Neural cell (in vitro differentiated cells): ENCODE results near the gene STAT2. TPM values are rescaled to one million over a fixed set of nuclear protein-coding genes. Genes with fewer than 3 reads are reported as not detected.

Experiments used
- H2AFZ ChIP-seq: fragments of 200-600, 300-800 bp; sonication (generic), shearing (Covaris generic); 2 replicates; pipeline ENCODE4 v1.6.0; 2014; ENCODE audit warnings: low read depth, mild to moderate bottlenecking, antibody characterized with exemption, low read length, moderate library complexity
- H3F3A ChIP-seq: fragments of 200-600 bp; shearing (Covaris generic); 2 replicates; pipeline ENCODE4 v1.6.1; 2016; ENCODE audit warnings: mild to moderate bottlenecking, moderate library complexity, mixed read lengths, antibody characterized with exemption, low read length; ENCODE audit not compliant: insufficient read depth, poor library complexity, severe bottlenecking
- H3K27ac ChIP-seq: fragments of 200-600, 300-800 bp; sonication (generic), shearing (Covaris generic); 2 replicates; pipeline ENCODE4 v1.5.1; 2014; ENCODE audit warnings: mild to moderate bottlenecking, low read length, moderate library complexity
- H3K27me3 ChIP-seq: fragments of 300-800, 200-600 bp; sonication (generic), shearing (Covaris generic); 2 replicates; pipeline ENCODE4 v1.6.0; 2014; ENCODE audit warnings: mild to moderate bottlenecking, low read depth, low read length, moderate library complexity; ENCODE audit not compliant: insufficient read depth
- H3K36me3 ChIP-seq: fragments of 300-800, 200-600 bp; sonication (generic), shearing (Covaris generic); 2 replicates; pipeline ENCODE4 v1.5.1; 2014; ENCODE audit warnings: mild to moderate bottlenecking, antibody characterized with exemption, low read length, moderate library complexity; ENCODE audit not compliant: insufficient read depth
- H3K4me2 ChIP-seq: fragments of 300-800, 200-600 bp; sonication (generic), shearing (Covaris generic); 2 replicates; pipeline ENCODE4 v1.6.0; 2014; ENCODE audit warnings: mild to moderate bottlenecking, low read length
- H3K4me3 ChIP-seq: fragments of 300-800, 200-600 bp; sonication (generic), shearing (Covaris generic); 2 replicates; pipeline ENCODE4 v1.5.1; 2014; ENCODE audit warnings: mild to moderate bottlenecking, low read length, moderate library complexity
- H3K79me2 ChIP-seq: fragments of 200-600 bp; shearing (Covaris generic); replicated peaks from 2 replicates; pipeline ENCODE4 v1.6.0; 2014; ENCODE audit warnings: mild to moderate bottlenecking, low read length, moderate library complexity; ENCODE audit not compliant: insufficient read depth
- H3K9ac ChIP-seq: fragments of 300-800, 200-600 bp; sonication (generic), shearing (Covaris generic); 2 replicates; pipeline ENCODE4 v1.6.1; 2016; ENCODE audit warnings: mild to moderate bottlenecking, low read length, mixed read lengths
- H3K9me2 ChIP-seq: fragments of 200-600 bp; shearing (Covaris generic); 2 replicates; pipeline ENCODE4 v1.6.1; 2016; ENCODE audit warnings: mild to moderate bottlenecking, low read length, mixed read lengths; ENCODE audit not compliant: insufficient read depth
- H3K9me3 ChIP-seq: fragments of 200-600, 300-800 bp; sonication (generic), shearing (Covaris generic); 2 replicates; pipeline ENCODE4 v1.6.1; 2016; ENCODE audit warnings: mild to moderate bottlenecking, mixed run types, low read length, moderate library complexity, mixed read lengths
- H4K20me1 ChIP-seq: fragments of 200-600 bp; shearing (Covaris generic); 2 replicates; pipeline ENCODE4 v1.6.1; 2016; ENCODE audit warnings: mild to moderate bottlenecking, mixed run types; ENCODE audit not compliant: insufficient read depth
- EZH2 ChIP-seq: fragments of 200-600, 300-800 bp; shearing (Covaris generic), sonication (generic); IDR thresholded peaks from 2 replicates; pipeline ENCODE4 v1.6.1; 2014; ENCODE audit warnings: antibody characterized with exemption, low read length, borderline replicate concordance, mild to moderate bottlenecking; ENCODE audit not compliant: insufficient read depth, poor library complexity, severe bottlenecking
- MXI1 ChIP-seq: fragments of 450-650 bp; conservative IDR thresholded peaks from 2 replicates; pipeline ENCODE4 v1.6.1; 2014; ENCODE audit warnings: antibody characterized with exemption, mild to moderate bottlenecking; ENCODE audit not compliant: poor library complexity, severe bottlenecking
- POLR2AphosphoS5 ChIP-seq: IDR thresholded peaks from 2 replicates; pipeline ENCODE4 v1.6.1; 2012
- polyA plus RNA-seq: library from polyadenylated mRNA; depleted of rRNA; stranded (reverse); fragments of >200 nt; gene quantifications from 2 replicates; pipeline ENCODE4 v1.2.3, GENCODE V29; 2014
- TF ChIP-seq, protein P1 (sequence below): IDR thresholded peaks from 2 replicates; pipeline ENCODE4 v1.6.1; 2012; ENCODE audit warnings: borderline replicate concordance
- TF ChIP-seq, protein P2 (sequence below): fragments of 450-650 bp; IDR thresholded peaks from 2 replicates; pipeline ENCODE4 v1.5.1; 2014; ENCODE audit warnings: antibody characterized with exemption, mild to moderate bottlenecking, moderate library complexity; ENCODE audit not compliant: poor library complexity, severe bottlenecking

Gene STAT2
- polyA plus RNA-seq, 1 donor from 2014 or later = 88.2 TPM

DNA sequence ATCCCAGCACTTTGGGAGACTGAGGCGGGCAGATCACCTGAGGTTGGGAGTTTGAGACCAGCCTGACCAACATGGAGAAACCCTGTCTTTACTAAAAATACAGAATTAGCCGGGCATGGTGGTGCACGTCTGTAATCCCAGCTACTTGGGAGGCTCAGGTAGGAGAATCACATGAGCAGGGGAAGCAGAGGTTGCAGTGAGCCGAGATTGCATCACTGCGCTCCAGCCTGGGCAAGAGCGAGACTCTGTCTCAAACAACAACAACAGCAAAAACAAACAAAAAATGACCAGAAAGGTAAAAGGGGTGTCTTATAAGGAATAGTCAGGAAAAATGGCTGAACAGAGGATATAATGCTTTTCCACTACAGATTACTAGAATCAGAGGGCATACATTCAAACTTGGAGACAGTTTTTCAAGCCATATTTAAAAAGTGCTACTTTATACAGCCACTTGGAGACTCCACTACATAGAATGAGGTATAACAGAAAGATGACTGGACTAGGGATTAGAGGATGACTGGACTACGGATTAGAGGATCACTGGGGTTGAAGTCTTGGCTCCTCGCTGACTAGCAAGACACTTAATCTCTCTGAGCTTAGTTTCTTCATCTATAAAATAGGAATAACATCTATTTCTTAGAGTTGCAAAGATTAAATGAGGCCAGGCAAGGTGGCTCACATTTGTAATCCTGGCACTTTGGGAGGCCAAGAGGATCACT, 54.9 kb downstream of the STAT2 start:
- Histone ChIP-seq H3K36me3 (no peaks in the 10 kb centered on the region), H3K27me3 (no peaks in the 10 kb centered on the region), H3K79me2 (no peaks in the 10 kb centered on the region), H3F3A (no peaks in the 10 kb centered on the region), H3K9me3 (no peaks in the 10 kb centered on the region), H3K27ac (no peak overlapping the region), H3K9me2 (no peaks in the 10 kb centered on the region), H3K4me2 (no peak overlapping the region), H3K4me3 (no peak overlapping the region), H3K9ac (no peak overlapping the region), H4K20me1 (no peaks in the 10 kb centered on the region), H2AFZ (no peak overlapping the region)
- no peak for TF ChIP-seq MXI1
- TF ChIP-seq POLR2AphosphoS5 = no peak
- TF ChIP-seq, protein P1, sequence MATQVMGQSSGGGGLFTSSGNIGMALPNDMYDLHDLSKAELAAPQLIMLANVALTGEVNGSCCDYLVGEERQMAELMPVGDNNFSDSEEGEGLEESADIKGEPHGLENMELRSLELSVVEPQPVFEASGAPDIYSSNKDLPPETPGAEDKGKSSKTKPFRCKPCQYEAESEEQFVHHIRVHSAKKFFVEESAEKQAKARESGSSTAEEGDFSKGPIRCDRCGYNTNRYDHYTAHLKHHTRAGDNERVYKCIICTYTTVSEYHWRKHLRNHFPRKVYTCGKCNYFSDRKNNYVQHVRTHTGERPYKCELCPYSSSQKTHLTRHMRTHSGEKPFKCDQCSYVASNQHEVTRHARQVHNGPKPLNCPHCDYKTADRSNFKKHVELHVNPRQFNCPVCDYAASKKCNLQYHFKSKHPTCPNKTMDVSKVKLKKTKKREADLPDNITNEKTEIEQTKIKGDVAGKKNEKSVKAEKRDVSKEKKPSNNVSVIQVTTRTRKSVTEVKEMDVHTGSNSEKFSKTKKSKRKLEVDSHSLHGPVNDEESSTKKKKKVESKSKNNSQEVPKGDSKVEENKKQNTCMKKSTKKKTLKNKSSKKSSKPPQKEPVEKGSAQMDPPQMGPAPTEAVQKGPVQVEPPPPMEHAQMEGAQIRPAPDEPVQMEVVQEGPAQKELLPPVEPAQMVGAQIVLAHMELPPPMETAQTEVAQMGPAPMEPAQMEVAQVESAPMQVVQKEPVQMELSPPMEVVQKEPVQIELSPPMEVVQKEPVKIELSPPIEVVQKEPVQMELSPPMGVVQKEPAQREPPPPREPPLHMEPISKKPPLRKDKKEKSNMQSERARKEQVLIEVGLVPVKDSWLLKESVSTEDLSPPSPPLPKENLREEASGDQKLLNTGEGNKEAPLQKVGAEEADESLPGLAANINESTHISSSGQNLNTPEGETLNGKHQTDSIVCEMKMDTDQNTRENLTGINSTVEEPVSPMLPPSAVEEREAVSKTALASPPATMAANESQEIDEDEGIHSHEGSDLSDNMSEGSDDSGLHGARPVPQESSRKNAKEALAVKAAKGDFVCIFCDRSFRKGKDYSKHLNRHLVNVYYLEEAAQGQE = no peak

DNA sequence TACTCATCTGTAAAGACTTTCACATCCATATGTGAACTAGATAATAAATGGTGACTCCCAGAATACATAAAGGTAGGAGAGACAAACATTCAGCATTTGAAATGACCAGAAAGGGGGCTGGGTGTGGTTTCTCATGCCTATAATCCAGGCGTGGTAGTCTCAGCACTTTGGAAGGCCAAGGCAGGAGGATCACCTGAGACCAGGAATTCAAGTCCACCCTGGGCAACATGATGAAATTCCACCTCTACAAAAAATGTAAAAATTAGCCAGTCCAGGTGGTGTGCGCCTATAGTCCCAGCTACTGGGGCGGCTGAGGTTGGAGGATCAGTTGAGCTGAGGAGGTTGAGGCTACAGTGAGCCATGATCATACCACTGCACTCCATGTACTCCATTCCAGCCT, 55.6 kb downstream of the STAT2 start:
- Histone ChIP-seq H3K4me2 (no peak overlapping the region), H3K79me2 (no peaks in the 10 kb centered on the region), H3K36me3 (no peaks in the 10 kb centered on the region), H3K9ac (no peak overlapping the region), H3F3A (no peaks in the 10 kb centered on the region), H2AFZ (no peak overlapping the region), H4K20me1 (no peaks in the 10 kb centered on the region), H3K4me3 (no peak overlapping the region), H3K9me2 (no peaks in the 10 kb centered on the region), H3K27ac (no peak overlapping the region), H3K27me3 (no peaks in the 10 kb centered on the region), H3K9me3 (no peaks in the 10 kb centered on the region)
- TF ChIP-seq, protein P1 = no peak
- no peak for TF ChIP-seq MXI1
- TF ChIP-seq EZH2 = no peak
- TF ChIP-seq, protein P2, sequence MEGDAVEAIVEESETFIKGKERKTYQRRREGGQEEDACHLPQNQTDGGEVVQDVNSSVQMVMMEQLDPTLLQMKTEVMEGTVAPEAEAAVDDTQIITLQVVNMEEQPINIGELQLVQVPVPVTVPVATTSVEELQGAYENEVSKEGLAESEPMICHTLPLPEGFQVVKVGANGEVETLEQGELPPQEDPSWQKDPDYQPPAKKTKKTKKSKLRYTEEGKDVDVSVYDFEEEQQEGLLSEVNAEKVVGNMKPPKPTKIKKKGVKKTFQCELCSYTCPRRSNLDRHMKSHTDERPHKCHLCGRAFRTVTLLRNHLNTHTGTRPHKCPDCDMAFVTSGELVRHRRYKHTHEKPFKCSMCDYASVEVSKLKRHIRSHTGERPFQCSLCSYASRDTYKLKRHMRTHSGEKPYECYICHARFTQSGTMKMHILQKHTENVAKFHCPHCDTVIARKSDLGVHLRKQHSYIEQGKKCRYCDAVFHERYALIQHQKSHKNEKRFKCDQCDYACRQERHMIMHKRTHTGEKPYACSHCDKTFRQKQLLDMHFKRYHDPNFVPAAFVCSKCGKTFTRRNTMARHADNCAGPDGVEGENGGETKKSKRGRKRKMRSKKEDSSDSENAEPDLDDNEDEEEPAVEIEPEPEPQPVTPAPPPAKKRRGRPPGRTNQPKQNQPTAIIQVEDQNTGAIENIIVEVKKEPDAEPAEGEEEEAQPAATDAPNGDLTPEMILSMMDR = no peak
